GM10266 (cell line): ENCODE measurements around the gene CDC14B.

ENCODE experiments used
- DNase-seq: peaks from one replicate; pipeline ENCODE4 v3.0.0; 2012; ENCODE audit errors: extremely low spot score
- TF ChIP-seq, protein P1 (sequence below): IDR thresholded peaks from 2 replicates; pipeline ENCODE4 v1.5.1; 2012; ENCODE audit warnings: mild to moderate bottlenecking, low read depth; ENCODE audit not compliant: control insufficient read depth, insufficient read depth; ENCODE audit errors: missing control alignments

CDC14B gene

DNA sequence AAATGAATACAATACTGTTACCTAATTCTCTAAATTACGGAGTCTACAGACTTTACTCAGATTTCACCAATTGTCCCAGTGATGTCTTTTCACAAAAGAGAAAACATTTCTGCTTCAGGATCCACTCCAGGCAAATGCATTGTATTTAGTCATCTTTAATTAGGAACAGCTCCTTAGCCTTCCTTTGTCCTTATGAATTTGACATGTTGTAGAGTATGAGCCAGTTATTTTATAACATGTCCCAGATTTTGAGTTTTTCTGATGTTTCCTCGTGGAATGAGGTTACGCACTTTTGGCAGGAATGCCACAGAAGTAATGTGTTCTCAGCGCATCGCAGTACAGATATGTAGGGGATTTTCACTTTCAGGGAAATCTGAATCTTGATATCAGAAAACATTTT, 159.2 kb downstream of the CDC14B start:
- DNase-seq: no peak
- TF ChIP-seq, protein P1, sequence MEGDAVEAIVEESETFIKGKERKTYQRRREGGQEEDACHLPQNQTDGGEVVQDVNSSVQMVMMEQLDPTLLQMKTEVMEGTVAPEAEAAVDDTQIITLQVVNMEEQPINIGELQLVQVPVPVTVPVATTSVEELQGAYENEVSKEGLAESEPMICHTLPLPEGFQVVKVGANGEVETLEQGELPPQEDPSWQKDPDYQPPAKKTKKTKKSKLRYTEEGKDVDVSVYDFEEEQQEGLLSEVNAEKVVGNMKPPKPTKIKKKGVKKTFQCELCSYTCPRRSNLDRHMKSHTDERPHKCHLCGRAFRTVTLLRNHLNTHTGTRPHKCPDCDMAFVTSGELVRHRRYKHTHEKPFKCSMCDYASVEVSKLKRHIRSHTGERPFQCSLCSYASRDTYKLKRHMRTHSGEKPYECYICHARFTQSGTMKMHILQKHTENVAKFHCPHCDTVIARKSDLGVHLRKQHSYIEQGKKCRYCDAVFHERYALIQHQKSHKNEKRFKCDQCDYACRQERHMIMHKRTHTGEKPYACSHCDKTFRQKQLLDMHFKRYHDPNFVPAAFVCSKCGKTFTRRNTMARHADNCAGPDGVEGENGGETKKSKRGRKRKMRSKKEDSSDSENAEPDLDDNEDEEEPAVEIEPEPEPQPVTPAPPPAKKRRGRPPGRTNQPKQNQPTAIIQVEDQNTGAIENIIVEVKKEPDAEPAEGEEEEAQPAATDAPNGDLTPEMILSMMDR: no peak

DNA sequence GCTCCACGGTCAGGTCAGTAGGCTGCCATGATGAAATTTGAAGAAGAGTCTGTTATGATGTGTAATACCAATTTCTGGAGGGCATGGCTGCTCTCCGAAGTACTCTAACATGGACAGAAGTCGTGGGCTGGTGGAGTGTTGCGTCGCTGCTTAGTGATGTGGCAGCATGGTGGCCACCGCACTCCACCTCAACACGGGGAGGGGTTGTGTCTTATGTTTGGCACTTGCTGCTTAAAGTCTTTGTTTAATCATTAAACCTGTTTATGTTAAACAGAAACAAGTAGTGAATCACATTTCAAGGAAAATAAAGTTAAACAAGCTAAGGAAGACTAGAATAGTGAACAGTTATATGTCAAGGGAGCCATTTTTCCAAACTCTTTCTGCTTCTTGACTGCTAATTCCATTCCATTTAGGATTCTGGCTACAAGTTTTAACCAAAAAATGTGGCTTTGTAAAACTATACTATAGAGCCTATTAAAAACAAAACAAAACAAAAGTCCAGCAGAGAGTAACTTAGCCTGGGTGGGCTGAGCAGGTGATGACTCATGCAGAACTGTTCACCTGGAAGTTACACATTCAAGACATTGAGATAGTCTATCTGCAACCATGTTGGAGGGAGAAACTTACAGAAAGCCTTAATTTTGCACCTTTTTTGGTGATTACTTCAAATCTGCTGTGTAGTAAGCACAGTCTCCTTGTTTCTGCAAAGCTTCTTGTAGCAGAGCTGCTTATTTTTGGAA, 160.2 kb downstream of the CDC14B start:
- TF ChIP-seq, protein P1: no peak
- no peak for DNase-seq

GRCh38 chr9:96458226-96458625, 161.4 kb downstream of the CDC14B start:
- no peak for DNase-seq
- TF ChIP-seq, protein P1: no peak

GRCh38 chr9:96457266-96457665, 162.4 kb downstream of the CDC14B start:
- no peak for DNase-seq
- TF ChIP-seq, protein P1: no peak

DNA sequence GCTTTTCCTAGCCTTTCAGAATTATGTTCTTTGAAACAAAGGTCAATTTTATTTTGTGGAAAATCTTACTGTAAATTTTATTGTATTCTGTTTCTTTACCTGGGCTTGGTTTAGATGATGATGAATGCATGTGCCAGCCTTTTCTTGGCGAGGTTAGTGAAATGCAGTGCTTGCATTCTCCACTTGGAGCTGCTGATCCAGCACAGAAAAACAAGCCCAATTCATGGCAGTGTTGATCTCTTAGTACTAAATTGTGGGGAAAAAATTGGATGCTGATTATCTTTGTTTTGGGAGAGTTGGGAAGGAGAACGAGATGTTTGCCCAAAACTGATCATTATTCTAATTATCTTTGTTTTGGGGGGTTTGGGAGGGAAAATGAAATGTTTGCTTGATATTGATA, 166.0 kb downstream of the CDC14B start:
- TF ChIP-seq, protein P1: peak; percentile 27
- no peak for DNase-seq

GRCh38 chr9:96450613-96451528, 168.8 kb downstream of the CDC14B start:
- DNase-seq: peak; percentile 52
- TF ChIP-seq, protein P1: no peak
